Limb (tissue), 2 donors: ENCODE measurements around the gene GNA14.
A peak's percentile ranks its signal among the peaks of the same experiment; 100 is the strongest.

Experiments
- DNase-seq, 2 donors: peaks; one replicate each; pipeline ENCODE4 v3.0.0-alpha.2; 2016; ENCODE audit errors: extremely low spot score in 2 of 2

GNA14 gene

GRCh38 chr9:77541600-77541999, 106.5 kb downstream of the GNA14 start:
- no peak for DNase-seq

- DNase-seq, result no peak
These were observed 107.1 kb downstream of the GNA14 start for GRCh38 chr9:77541055-77541454.

GRCh38 chr9:77534376-77535057, 113.6 kb downstream of the GNA14 start:
- DNase-seq, result no peak

GRCh38 chr9:77533671-77534070, 114.5 kb downstream of the GNA14 start:
- no peak for DNase-seq

GRCh38 chr9:77532607-77533006, 115.5 kb downstream of the GNA14 start:
- no peak for DNase-seq

- DNase-seq, result no peak
These were observed 116.7 kb downstream of the GNA14 start for GRCh38 chr9:77531400-77531799.

GRCh38 chr9:77523891-77524290, 124.2 kb downstream of the GNA14 start:
- no peak for DNase-seq

- peak; percentile 43 to 44 for DNase-seq
These were observed 127.0 kb downstream of the GNA14 start for GRCh38 chr9:77521091-77521490.

- DNase-seq, result no peak
These were observed 129.4 kb downstream of the GNA14 start for GRCh38 chr9:77518688-77519087.

GRCh38 chr9:77516781-77517180, 131.3 kb downstream of the GNA14 start:
- no peak for DNase-seq

- no peak for DNase-seq
These were observed 133.0 kb downstream of the GNA14 start for GRCh38 chr9:77514886-77515711.

GRCh38 chr9:77513457-77513856, 134.7 kb downstream of the GNA14 start:
- DNase-seq, result no peak

GRCh38 chr9:77512876-77513275, 135.2 kb downstream of the GNA14 start:
- DNase-seq, result no peak

GRCh38 chr9:77511525-77511924, 136.6 kb downstream of the GNA14 start:
- DNase-seq, result no peak

- no peak for DNase-seq
These were observed 137.5 kb downstream of the GNA14 start for GRCh38 chr9:77510666-77511065.

GRCh38 chr9:77508396-77508795, 139.7 kb downstream of the GNA14 start:
- DNase-seq, result no peak

GRCh38 chr9:77507212-77507961, 140.7 kb downstream of the GNA14 start:
- peak in 1 of 2 donors; percentile 58 for DNase-seq

GRCh38 chr9:77505232-77505631, 142.9 kb downstream of the GNA14 start:
- DNase-seq, result no peak

GRCh38 chr9:77502568-77502967, 145.6 kb downstream of the GNA14 start:
- DNase-seq, result no peak

GRCh38 chr9:77498891-77499290, 149.2 kb downstream of the GNA14 start:
- no peak for DNase-seq

- DNase-seq, result no peak
These were observed 150.6 kb downstream of the GNA14 start for GRCh38 chr9:77497322-77498198.
